ENCODE results near the gene NCAPG2.

The NCAPG2 gene

GRCh38 chr7:158733220-158733519 is 28.6 kb upstream of the NCAPG2 start:
- DNase-seq (ENCODE audit: low read depth), result no peak

- no peak for DNase-seq (ENCODE audit: low read depth)
These were observed 28.1 kb upstream of the NCAPG2 start for GRCh38 chr7:158732494-158733219.

GRCh38 chr7:158731761-158732160 is 27.2 kb upstream of the NCAPG2 start:
- DNase-seq (ENCODE audit: low read depth), result no peak

GRCh38 chr7:158730383-158731346 is 26.1 kb upstream of the NCAPG2 start:
- DNase-seq (ENCODE audit: low read depth), result no peak

GRCh38 chr7:158729646-158730382 is 25.2 kb upstream of the NCAPG2 start:
- DNase-seq (ENCODE audit: low read depth), result no peak

GRCh38 chr7:158728911-158729645 is 24.5 kb upstream of the NCAPG2 start:
- DNase-seq (ENCODE audit: low read depth), result no peak

- DNase-seq (ENCODE audit: low read depth), result no peak
These were observed 23.1 kb upstream of the NCAPG2 start for GRCh38 chr7:158727690-158728089.

- DNase-seq (ENCODE audit: low read depth), result no peak
These were observed 21.7 kb upstream of the NCAPG2 start for GRCh38 chr7:158726277-158726807.

GRCh38 chr7:158725506-158725800 is 20.8 kb upstream of the NCAPG2 start:
- no peak for DNase-seq (ENCODE audit: low read depth)

- DNase-seq (ENCODE audit: low read depth), result no peak
These were observed 20.3 kb upstream of the NCAPG2 start for GRCh38 chr7:158724658-158725505.

GRCh38 chr7:158723714-158724385 is 19.2 kb upstream of the NCAPG2 start:
- DNase-seq (ENCODE audit: low read depth), result no peak

- DNase-seq (ENCODE audit: low read depth), result no peak
These were observed 18.7 kb upstream of the NCAPG2 start for GRCh38 chr7:158723266-158723665.

GRCh38 chr7:158722574-158723237 is 18.1 kb upstream of the NCAPG2 start:
- no peak for DNase-seq (ENCODE audit: low read depth)

- no peak for DNase-seq (ENCODE audit: low read depth)
These were observed 15.5 kb upstream of the NCAPG2 start for GRCh38 chr7:158720112-158720511.

GRCh38 chr7:158716802-158717201 is 12.2 kb upstream of the NCAPG2 start:
- DNase-seq (ENCODE audit: low read depth), result no peak

- no peak for DNase-seq (ENCODE audit: low read depth)
These were observed 6.1 kb upstream of the NCAPG2 start for GRCh38 chr7:158710651-158711102.

GRCh38 chr7:158707610-158708009 is 3.0 kb upstream of the NCAPG2 start:
- DNase-seq (ENCODE audit: low read depth), result no peak

GRCh38 chr7:158706710-158707590 is 2.3 kb upstream of the NCAPG2 start:
- no peak for DNase-seq (ENCODE audit: low read depth)

GRCh38 chr7:158706273-158706704 is 1.7 kb upstream of the NCAPG2 start:
- no peak for DNase-seq (ENCODE audit: low read depth)
